HCT116 (cell line): ENCODE data around the gene TMEM208. TPM values are rescaled to one million over a fixed set of nuclear protein-coding genes. Genes with fewer than 3 reads are reported as not detected.

Experiments
- ATAC-seq: fragments of 200-7000 bp; cut with Tn5 transposase; 2 replicates; pipeline ENCODE4 v1.9.1; 2020; ENCODE audit warnings: mild to moderate bottlenecking, moderate library complexity
- BruUV-seq: library from RNA; stranded (reverse); fragments of 400-500 nt; replicated peaks from 2 replicates; lab custom pipeline; 2021; lab: Mats Ljungman, UMichigan
- CTCF ChIA-PET: fragments of 300-600 bp; sonication (Branson Sonifier 250); formaldehyde crosslinking; loops from one replicate; lab custom pipeline; 2021; ENCODE audit warnings: antibody characterized with exemption; lab: Charles Lee
- POLR2A ChIA-PET: fragments of 300-600, 350-600 bp; sonication (Branson Sonifier 250); formaldehyde crosslinking; loops from one replicate; lab custom pipeline; 2021; ENCODE audit warnings: antibody characterized with exemption; lab: Charles Lee
- RAD21 ChIA-PET, 2 experiments: fragments of 300-600 bp; sonication (Branson Sonifier 250); formaldehyde crosslinking; loops; one replicate each; lab custom pipeline; 2023; ENCODE audit warnings: low total read pairs in 2 of 2; ENCODE audit not compliant: uncharacterized antibody in 2 of 2, unreplicated experiment in 2 of 2, low non-redundant PET in 1 of 2; lab: Charles Lee
- DNase-seq: peaks from one replicate; pipeline ENCODE4 v3.0.0-alpha.2; 2010; ENCODE audit warnings: low read depth, low spot score
- H2AFZ ChIP-seq: fragments of 200-600 bp; shearing (Covaris generic), sonication (generic); 2 replicates; pipeline ENCODE4 v1.6.1; 2017; ENCODE audit warnings: low read depth, mixed run types, mixed read lengths, antibody characterized with exemption, low read length; ENCODE audit not compliant: poor library complexity, severe bottlenecking
- H3K27ac ChIP-seq: 2 replicates; pipeline ENCODE4 v1.5.1; 2012; ENCODE audit warnings: low read depth, low read length
- H3K27me3 ChIP-seq: fragments of 200-600 bp; sonication (generic); 2 replicates; pipeline ENCODE4 v1.6.1; 2016; ENCODE audit warnings: mixed run types, low read length, mixed read lengths; ENCODE audit not compliant: insufficient read depth
- H3K36me3 ChIP-seq, 2 experiments: fragments of 200-500 bp in 1 of 2; fragments of 200-600 bp in 1 of 2; sonication (Bioruptor generic) in 1 of 2; sonication (generic) in 1 of 2; 2 replicates each; pipeline versions ENCODE4 v1.5.1 to v1.6.1; 2014 to 2016; ENCODE audit warnings: low read length in 2 of 2, inconsistent platforms in 1 of 2, mixed read lengths in 1 of 2, mixed run types in 1 of 2; ENCODE audit not compliant: insufficient read depth in 2 of 2, control insufficient read depth in 1 of 2
- H3K4me1 ChIP-seq, 2 experiments: fragments of 200-600 bp in 1 of 2; sonication (generic) in 1 of 2; 2 replicates each; pipeline versions ENCODE4 v1.5.1 to v1.6.1; 2012 to 2017; ENCODE audit warnings: low read length in 2 of 2, inconsistent platforms in 1 of 2, mild to moderate bottlenecking in 1 of 2, mixed read lengths in 1 of 2, mixed run types in 1 of 2, moderate library complexity in 1 of 2; ENCODE audit not compliant: insufficient read depth in 2 of 2, control insufficient read depth in 1 of 2
- H3K4me2 ChIP-seq: fragments of 200-600 bp; sonication (generic); 2 replicates; pipeline ENCODE4 v1.6.1; 2017; ENCODE audit warnings: mixed run types, low read length, mixed read lengths
- H3K4me3 ChIP-seq, 2 experiments: fragments of 200-600 bp in 1 of 2; sonication (generic) in 1 of 2; replicated peaks in 1 of 2; 2 replicates each; pipeline ENCODE4 v1.5.1; 2011 to 2016; ENCODE audit warnings: low read length in 2 of 2, control low read depth in 1 of 2, low read depth in 1 of 2, mild to moderate bottlenecking in 1 of 2, mixed read lengths in 1 of 2, mixed run types in 1 of 2
- H3K79me2 ChIP-seq: fragments of 200-600 bp; sonication (generic); 2 replicates; pipeline ENCODE4 v1.6.1; 2017; ENCODE audit warnings: mild to moderate bottlenecking, mixed run types, low read length, moderate library complexity, mixed read lengths; ENCODE audit not compliant: insufficient read depth
- H3K9ac ChIP-seq: fragments of 200-600 bp; sonication (generic); 2 replicates; pipeline ENCODE4 v1.6.1; 2016; ENCODE audit warnings: low read length, mixed read lengths
- H3K9me2 ChIP-seq: fragments of 200-600 bp; sonication (generic), shearing (Covaris generic); 2 replicates; pipeline ENCODE4 v1.6.1; 2017; ENCODE audit warnings: mixed run types, mild to moderate bottlenecking, moderate library complexity; ENCODE audit not compliant: insufficient read depth
- H3K9me3 ChIP-seq, 2 experiments: fragments of 200-500 bp in 1 of 2; fragments of 200-600 bp in 1 of 2; sonication (Bioruptor generic) in 1 of 2; sonication (generic) in 1 of 2; 2 replicates each; pipeline ENCODE4 v1.6.1; 2014 to 2017; ENCODE audit warnings: low read length in 2 of 2, mixed read lengths in 2 of 2, inconsistent platforms in 1 of 2, low read depth in 1 of 2, mild to moderate bottlenecking in 1 of 2, mixed run types in 1 of 2, moderate library complexity in 1 of 2; ENCODE audit not compliant: control insufficient read depth in 1 of 2, insufficient read depth in 1 of 2
- H4K20me1 ChIP-seq: fragments of 200-600 bp; sonication (generic), shearing (Covaris generic); 2 replicates; pipeline ENCODE4 v1.6.1; 2017; ENCODE audit warnings: mixed run types, mild to moderate bottlenecking, moderate library complexity; ENCODE audit not compliant: insufficient read depth
- FOSL1 ChIP-seq: IDR thresholded peaks from 2 replicates; pipeline ENCODE4 v1.6.1; 2012; ENCODE audit warnings: low read depth
- POLR2A ChIP-seq: IDR thresholded peaks from 2 replicates; pipeline ENCODE4 v1.7.0; 2011; ENCODE audit warnings: borderline replicate concordance; ENCODE audit not compliant: insufficient read depth, insufficient read length; ENCODE audit errors: extremely low read depth
- POLR2AphosphoS5 ChIP-seq: IDR thresholded peaks from 2 replicates; pipeline ENCODE4 v1.6.1; 2011; ENCODE audit warnings: mild to moderate bottlenecking, low read depth, low read length, moderate library complexity
- YY1 ChIP-seq: IDR thresholded peaks from 2 replicates; pipeline ENCODE4 v1.6.1; 2011; ENCODE audit warnings: low read length, low read depth, moderate library complexity, mild to moderate bottlenecking; ENCODE audit not compliant: insufficient replicate concordance; ENCODE audit errors: extremely low read depth
- ZNF274 ChIP-seq: fragments of 200-500 bp; sonication (Bioruptor generic); IDR thresholded peaks from 2 replicates; pipeline ENCODE4 v1.6.1; 2014; ENCODE audit warnings: mild to moderate bottlenecking, low read depth, low read length, inconsistent platforms
- intact Hi-C: fragments of 100-400 bp; cut with micrococcal nuclease; formaldehyde crosslinking; loops from 2 replicates; pipeline ENCODE4 v1.10.0; 2022
- total RNA-seq: library from RNA; stranded (reverse); gene quantifications from one replicate; pipeline ENCODE4 v1.2.1, GENCODE V29; 2021; ENCODE audit not compliant: unreplicated experiment
- TF ChIP-seq, protein P1 (sequence below), 3 experiments: fragments of 200-600 bp in 1 of 3; sonication (generic) in 1 of 3; IDR thresholded peaks in 2 of 3; conservative IDR thresholded peaks in 1 of 3; 2 replicates each; pipeline ENCODE4 v1.5.1; 2012 to 2017; ENCODE audit warnings: low read depth in 2 of 3, low read length in 2 of 3, antibody characterized with exemption in 1 of 3, borderline replicate concordance in 1 of 3, control low read depth in 1 of 3, mild to moderate bottlenecking in 1 of 3, mixed read lengths in 1 of 3, mixed run types in 1 of 3, moderate library complexity in 1 of 3; ENCODE audit not compliant: insufficient read depth in 1 of 3
- TF ChIP-seq, protein P2 (sequence below): IDR thresholded peaks from 2 replicates; pipeline ENCODE4 v1.6.1; 2012
- TF ChIP-seq, protein P3 (sequence below): IDR thresholded peaks from 2 replicates; pipeline ENCODE4 v1.6.1; 2012

The TMEM208 gene
- total RNA-seq, 1 experiment from 2014 or later, result 36.1 TPM

DNA sequence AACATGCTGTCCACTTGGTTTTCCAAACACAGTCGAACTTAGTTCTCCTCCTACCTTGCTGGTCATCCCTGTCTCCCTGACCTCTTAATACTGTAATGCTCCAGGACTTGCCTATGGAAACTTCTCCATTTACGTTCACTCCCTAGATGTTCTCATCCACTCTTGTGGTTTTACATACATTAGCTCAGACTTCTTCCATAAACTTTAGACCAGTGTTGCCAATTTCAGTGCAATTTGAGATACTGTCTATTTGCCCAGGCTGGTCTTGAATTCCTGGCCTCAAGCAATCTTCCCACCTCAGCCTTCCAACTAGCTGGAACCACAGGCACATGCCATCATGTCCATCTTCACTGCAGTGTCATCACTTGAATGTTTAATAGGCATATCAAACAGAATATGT, 44.6 kb upstream of the TMEM208 start:
- no peaks in the 10 kb centered on the region for H3K9me3 ChIP-seq
- BruUV-seq, result no TSS peak
- no peak overlapping the region for H2AFZ ChIP-seq
- POLR2A ChIA-PET, result no interaction called here
- peaks cover 29 to 67% of the 10 kb centered on the region in 2 experiments for H3K4me1 ChIP-seq
- H3K27me3 ChIP-seq, result no peaks in the 10 kb centered on the region
- no peaks in the 10 kb centered on the region for H3K9me2 ChIP-seq
- TF ChIP-seq, protein P1, sequence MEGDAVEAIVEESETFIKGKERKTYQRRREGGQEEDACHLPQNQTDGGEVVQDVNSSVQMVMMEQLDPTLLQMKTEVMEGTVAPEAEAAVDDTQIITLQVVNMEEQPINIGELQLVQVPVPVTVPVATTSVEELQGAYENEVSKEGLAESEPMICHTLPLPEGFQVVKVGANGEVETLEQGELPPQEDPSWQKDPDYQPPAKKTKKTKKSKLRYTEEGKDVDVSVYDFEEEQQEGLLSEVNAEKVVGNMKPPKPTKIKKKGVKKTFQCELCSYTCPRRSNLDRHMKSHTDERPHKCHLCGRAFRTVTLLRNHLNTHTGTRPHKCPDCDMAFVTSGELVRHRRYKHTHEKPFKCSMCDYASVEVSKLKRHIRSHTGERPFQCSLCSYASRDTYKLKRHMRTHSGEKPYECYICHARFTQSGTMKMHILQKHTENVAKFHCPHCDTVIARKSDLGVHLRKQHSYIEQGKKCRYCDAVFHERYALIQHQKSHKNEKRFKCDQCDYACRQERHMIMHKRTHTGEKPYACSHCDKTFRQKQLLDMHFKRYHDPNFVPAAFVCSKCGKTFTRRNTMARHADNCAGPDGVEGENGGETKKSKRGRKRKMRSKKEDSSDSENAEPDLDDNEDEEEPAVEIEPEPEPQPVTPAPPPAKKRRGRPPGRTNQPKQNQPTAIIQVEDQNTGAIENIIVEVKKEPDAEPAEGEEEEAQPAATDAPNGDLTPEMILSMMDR (IDR thresholded peaks at IDR 0.05 in 2 of 3, conservative IDR thresholded peaks at IDR 0.05 in 1 of 3; ENCODE audit: borderline replicate concordance in 1 of 3, insufficient read depth in 1 of 3, low read depth in 2 of 3, low read length in 2 of 3), result no peak
- TF ChIP-seq, protein P2, sequence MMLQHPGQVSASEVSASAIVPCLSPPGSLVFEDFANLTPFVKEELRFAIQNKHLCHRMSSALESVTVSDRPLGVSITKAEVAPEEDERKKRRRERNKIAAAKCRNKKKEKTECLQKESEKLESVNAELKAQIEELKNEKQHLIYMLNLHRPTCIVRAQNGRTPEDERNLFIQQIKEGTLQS, result no peak
- no peak for TF ChIP-seq POLR2A
- no peak for TF ChIP-seq FOSL1
- no peak for TF ChIP-seq ZNF274
- TF ChIP-seq POLR2AphosphoS5, result no peak
- TF ChIP-seq YY1, result no peak
- TF ChIP-seq, protein P3, sequence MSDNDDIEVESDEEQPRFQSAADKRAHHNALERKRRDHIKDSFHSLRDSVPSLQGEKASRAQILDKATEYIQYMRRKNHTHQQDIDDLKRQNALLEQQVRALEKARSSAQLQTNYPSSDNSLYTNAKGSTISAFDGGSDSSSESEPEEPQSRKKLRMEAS, result no peak
- CTCF ChIA-PET, result interaction anchor here (0.7 to 1.1 kb wide), 2 partner anchors 16 to 156 kb away, joined by 3 read pairs; no protein-coding TSS in a partner anchor
- ATAC-seq (no peak), DNase-seq (no peak)
- no peaks in the 10 kb centered on the region for H3K36me3 ChIP-seq
- intact Hi-C loops, result no loop called here
- no peak overlapping the region for H3K27ac ChIP-seq
- H3K79me2 ChIP-seq, result peaks cover 11% of the 10 kb centered on the region
- H3K4me2 ChIP-seq, result peak overlapping the region; percentile 82
- no peaks in the 10 kb centered on the region for H4K20me1 ChIP-seq
- H3K9ac ChIP-seq, result no peak overlapping the region
- H3K4me3 ChIP-seq, result peak overlapping the region; percentile 68 to 71; a peak in 3 of 4 replicates
- RAD21 ChIA-PET, result no interaction called here
